ENCODE measurements around the gene PROM2.

Gene PROM2

DNA sequence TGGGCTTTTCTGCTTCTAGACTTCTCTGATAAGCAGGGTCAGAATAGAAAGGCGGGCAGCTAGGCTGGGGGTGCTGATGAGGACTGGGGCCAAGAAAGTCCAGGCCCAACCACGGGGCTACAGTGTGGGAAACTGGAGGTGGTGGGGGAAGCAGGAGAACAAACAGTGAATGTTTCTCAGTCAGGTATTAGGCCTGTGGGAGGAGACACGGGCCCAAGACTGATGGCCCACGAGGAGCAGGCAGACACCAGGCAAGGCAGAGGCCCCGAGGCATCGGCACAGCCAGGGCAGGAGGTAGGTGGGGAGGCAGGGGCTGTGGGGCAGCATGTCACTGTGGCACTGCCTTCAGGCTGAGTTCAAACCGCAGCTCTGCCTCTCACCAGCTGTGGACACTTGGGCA is 63.6 kb downstream of the PROM2 start:
- TF ChIP-seq, protein P1, sequence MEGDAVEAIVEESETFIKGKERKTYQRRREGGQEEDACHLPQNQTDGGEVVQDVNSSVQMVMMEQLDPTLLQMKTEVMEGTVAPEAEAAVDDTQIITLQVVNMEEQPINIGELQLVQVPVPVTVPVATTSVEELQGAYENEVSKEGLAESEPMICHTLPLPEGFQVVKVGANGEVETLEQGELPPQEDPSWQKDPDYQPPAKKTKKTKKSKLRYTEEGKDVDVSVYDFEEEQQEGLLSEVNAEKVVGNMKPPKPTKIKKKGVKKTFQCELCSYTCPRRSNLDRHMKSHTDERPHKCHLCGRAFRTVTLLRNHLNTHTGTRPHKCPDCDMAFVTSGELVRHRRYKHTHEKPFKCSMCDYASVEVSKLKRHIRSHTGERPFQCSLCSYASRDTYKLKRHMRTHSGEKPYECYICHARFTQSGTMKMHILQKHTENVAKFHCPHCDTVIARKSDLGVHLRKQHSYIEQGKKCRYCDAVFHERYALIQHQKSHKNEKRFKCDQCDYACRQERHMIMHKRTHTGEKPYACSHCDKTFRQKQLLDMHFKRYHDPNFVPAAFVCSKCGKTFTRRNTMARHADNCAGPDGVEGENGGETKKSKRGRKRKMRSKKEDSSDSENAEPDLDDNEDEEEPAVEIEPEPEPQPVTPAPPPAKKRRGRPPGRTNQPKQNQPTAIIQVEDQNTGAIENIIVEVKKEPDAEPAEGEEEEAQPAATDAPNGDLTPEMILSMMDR (conservative IDR thresholded peaks at IDR 0.05) = no peak
- H3K27ac ChIP-seq = no peak overlapping the region
